Endothelial cell of umbilical vein (primary cell): ENCODE data around the gene ACVRL1. TPM values are rescaled to one million over a fixed set of nuclear protein-coding genes. Genes with fewer than 3 reads are reported as not detected.

Source experiments
- BruUV-seq: library from RNA; stranded (reverse); fragments of 400-500 nt; replicated peaks from 2 replicates; lab custom pipeline; 2021; lab: Mats Ljungman, UMichigan
- CTCF ChIA-PET: fragments of 300-600, 350-600 bp; sonication (Branson Sonifier 250); formaldehyde crosslinking; loops from one replicate; lab custom pipeline; 2021; ENCODE audit warnings: antibody characterized with exemption, inconsistent platforms; lab: Charles Lee
- POLR2A ChIA-PET: fragments of 300-600, 350-600 bp; sonication (Branson Sonifier 250); formaldehyde crosslinking; loops from one replicate; lab custom pipeline; 2021; ENCODE audit warnings: antibody characterized with exemption, inconsistent platforms; lab: Charles Lee
- DNase-seq: peaks from one replicate; pipeline ENCODE4 v3.0.0-alpha.2; 2011; ENCODE audit warnings: low read depth, low spot score
- FAIRE-seq: peaks from 2 replicates; lab custom pipeline; 2011; peaks lifted over from hg19 to GRCh38; lab: Jason Lieb, UNC
- H2AFZ ChIP-seq: 2 replicates; pipeline ENCODE4 v1.6.0; 2012; ENCODE audit warnings: low read depth, low read length, control low read depth, inconsistent platforms
- H3K27ac ChIP-seq: 2 replicates; pipeline ENCODE4 v1.5.1; 2011; ENCODE audit warnings: low read depth, mild to moderate bottlenecking, control low read depth, low read length, moderate library complexity; ENCODE audit not compliant: insufficient read depth
- H3K27me3 ChIP-seq, 2 experiments: 2 replicates each; pipeline versions ENCODE4 v1.6.0 to v1.6.1; 2011; ENCODE audit warnings: low read length in 2 of 2, mixed read lengths in 1 of 2; ENCODE audit not compliant: control insufficient read depth in 2 of 2, insufficient read depth in 2 of 2
- H3K36me3 ChIP-seq, 2 experiments: 2 replicates in 1 of 2; 3 replicates in 1 of 2; pipeline ENCODE4 v1.5.1; 2011; ENCODE audit warnings: low read length in 2 of 2, mild to moderate bottlenecking in 1 of 2, moderate library complexity in 1 of 2; ENCODE audit not compliant: control insufficient read depth in 2 of 2, insufficient read depth in 2 of 2; ENCODE audit errors: extremely low read depth in 1 of 2
- H3K4me1 ChIP-seq: 3 replicates; pipeline ENCODE4 v1.5.1; 2011; ENCODE audit warnings: mild to moderate bottlenecking, low read length; ENCODE audit not compliant: control insufficient read depth, insufficient read depth; ENCODE audit errors: extremely low read depth
- H3K4me2 ChIP-seq: 2 replicates; pipeline ENCODE4 v1.6.1; 2011; ENCODE audit warnings: low read length, control low read depth, mixed read lengths; ENCODE audit not compliant: insufficient read depth
- H3K4me3 ChIP-seq, 3 experiments: fragments of 200-600 bp in 1 of 3; sonication (generic), shearing (Covaris generic) in 1 of 3; replicated peaks in 1 of 3; 2 replicates each; pipeline ENCODE4 v1.5.1; 2011 to 2016; ENCODE audit warnings: control low read depth in 3 of 3, low read length in 3 of 3, mild to moderate bottlenecking in 2 of 3, inconsistent platforms in 1 of 3, low read depth in 1 of 3, moderate library complexity in 1 of 3; ENCODE audit not compliant: insufficient read depth in 1 of 3
- H3K79me2 ChIP-seq: 2 replicates; pipeline ENCODE4 v1.6.0; 2012; ENCODE audit warnings: low read length, inconsistent platforms; ENCODE audit not compliant: control insufficient read depth, insufficient read depth
- H3K9ac ChIP-seq: replicated peaks from 2 replicates; pipeline ENCODE3; 2011; ENCODE audit warnings: low read length, control low read depth; ENCODE audit not compliant: insufficient read depth; ENCODE audit errors: extremely low read depth
- H3K9me1 ChIP-seq: replicated peaks from 3 replicates; pipeline ENCODE4 v1.6.0; 2011; ENCODE audit warnings: mild to moderate bottlenecking, low read length; ENCODE audit not compliant: control insufficient read depth, insufficient read depth; ENCODE audit errors: extremely low read depth
- H3K9me3 ChIP-seq: replicated peaks from 2 replicates; pipeline ENCODE4 v1.5.1; 2012; ENCODE audit warnings: low read length, inconsistent platforms; ENCODE audit not compliant: control insufficient read depth, insufficient read depth
- H4K20me1 ChIP-seq: replicated peaks from 2 replicates; pipeline ENCODE3; 2011; ENCODE audit warnings: mild to moderate bottlenecking, low read length; ENCODE audit not compliant: control insufficient read depth, insufficient read depth; ENCODE audit errors: extremely low read depth
- EZH2 ChIP-seq: IDR thresholded peaks from 2 replicates; pipeline ENCODE4 v1.6.1; 2012; ENCODE audit warnings: borderline replicate concordance, low read depth, mild to moderate bottlenecking, moderate library complexity, low read length, inconsistent platforms; ENCODE audit not compliant: severe bottlenecking
- FOS ChIP-seq: IDR thresholded peaks from 2 replicates; pipeline ENCODE4 v1.6.1; 2011; ENCODE audit warnings: mild to moderate bottlenecking, low read length, moderate library complexity, borderline replicate concordance; ENCODE audit not compliant: insufficient read depth
- GATA2 ChIP-seq: IDR thresholded peaks from 2 replicates; pipeline ENCODE4 v1.7.0; 2011; ENCODE audit warnings: low read depth, mild to moderate bottlenecking, moderate library complexity, mixed read lengths, low read length; ENCODE audit not compliant: insufficient read length, insufficient read depth
- JUN ChIP-seq: IDR thresholded peaks from 2 replicates; pipeline ENCODE4 v1.6.1; 2011; ENCODE audit warnings: borderline replicate concordance, low read depth; ENCODE audit not compliant: insufficient read length, insufficient read depth
- MAX ChIP-seq: IDR thresholded peaks from 2 replicates; pipeline ENCODE4 v1.6.1; 2011; ENCODE audit not compliant: insufficient read depth, insufficient read length
- MYC ChIP-seq: IDR thresholded peaks from one replicate; pipeline ENCODE4 v1.6.1; 2011; ENCODE audit warnings: mild to moderate bottlenecking, low read depth, low read length
- POLR2A ChIP-seq: IDR thresholded peaks from 2 replicates; pipeline ENCODE4 v1.6.1; 2012; ENCODE audit warnings: low read depth, mild to moderate bottlenecking, control low read depth, low read length
- POLR2AphosphoS5 ChIP-seq: IDR thresholded peaks from 2 replicates; pipeline ENCODE4 v1.6.1; 2012; ENCODE audit warnings: low read depth, mild to moderate bottlenecking, control low read depth, low read length, moderate library complexity; ENCODE audit not compliant: insufficient read depth
- dilution Hi-C: fragments of 300-500 bp; cut with MboI; formaldehyde crosslinking; loops from one replicate; pipeline ENCODE4 v1.15.0; 2019; ENCODE audit warnings: low sequenced_read_pairs; ENCODE audit not compliant: extremely low pct_ligation_motif_present
- intact Hi-C: fragments of 100-400 bp; cut with micrococcal nuclease; formaldehyde crosslinking; loops from one replicate; pipeline ENCODE4 v1.10.0; 2022
- polyA plus RNA-seq, 4 experiments: library from polyadenylated mRNA; depleted of rRNA in 3 of 4; stranded (reverse) in 3 of 4; unstranded in 1 of 4; fragments of >200 nt; gene quantifications; 2 replicates each; pipeline versions ENCODE4 v1.2.1 to v1.2.3, GENCODE V29; 2011 to 2012; ENCODE audit warnings: missing spikeins in 1 of 4
- total RNA-seq: library from RNA; stranded (reverse); gene quantifications from 2 replicates; pipeline ENCODE4 v1.2.3, GENCODE V29; 2021
- TF ChIP-seq, protein P1 (sequence below), 2 donors: IDR thresholded peaks; 1 replicate in 1 of 2; 2 replicates in 1 of 2; pipeline ENCODE4 v1.5.1; 2011; ENCODE audit warnings: low read length in 2 of 2, mild to moderate bottlenecking in 2 of 2, moderate library complexity in 2 of 2, control low read depth in 1 of 2, inconsistent platforms in 1 of 2, low read depth in 1 of 2; ENCODE audit not compliant: insufficient read depth in 1 of 2; ENCODE audit errors: extremely low read depth in 1 of 2

ACVRL1 gene
- total and polyA plus RNA-seq, 2 donors (not counting 3 experiments of a cell fraction or from before 2014, with no cell fraction given): 355 to 404 TPM

- Histone ChIP-seq H3K9me1 (no peaks in the 10 kb centered on the region), H3K27me3 (peaks cover 0 to 4% of the 10 kb centered on the region in 2 experiments), H3K36me3 (no peaks in the 10 kb centered on the region), H3K9ac (no peak overlapping the region), H2AFZ (no peak overlapping the region), H3K4me1 (peaks cover 6% of the 10 kb centered on the region), H3K27ac (no peak overlapping the region), H3K4me3 (no peak overlapping the region), H3K9me3 (peaks cover 3% of the 10 kb centered on the region), H4K20me1 (no peaks in the 10 kb centered on the region), H3K79me2 (peaks cover 14% of the 10 kb centered on the region), H3K4me2 (no peak overlapping the region)
- BruUV-seq: no TSS peak
- dilution Hi-C loops (no loop called here), intact Hi-C loops (no loop called here)
- ChIA-PET CTCF (interaction anchor here (1.0 kb wide), 1 partner anchor 11 kb away, joined by 3 read pairs; no protein-coding TSS in a partner anchor), POLR2A (interaction anchor here (0.5 kb wide), 1 partner anchor 49 kb away, joined by 10 read pairs; no protein-coding TSS in a partner anchor)
- no peak for TF ChIP-seq MYC
- TF ChIP-seq GATA2: no peak
- TF ChIP-seq EZH2: no peak
- TF ChIP-seq, protein P1, sequence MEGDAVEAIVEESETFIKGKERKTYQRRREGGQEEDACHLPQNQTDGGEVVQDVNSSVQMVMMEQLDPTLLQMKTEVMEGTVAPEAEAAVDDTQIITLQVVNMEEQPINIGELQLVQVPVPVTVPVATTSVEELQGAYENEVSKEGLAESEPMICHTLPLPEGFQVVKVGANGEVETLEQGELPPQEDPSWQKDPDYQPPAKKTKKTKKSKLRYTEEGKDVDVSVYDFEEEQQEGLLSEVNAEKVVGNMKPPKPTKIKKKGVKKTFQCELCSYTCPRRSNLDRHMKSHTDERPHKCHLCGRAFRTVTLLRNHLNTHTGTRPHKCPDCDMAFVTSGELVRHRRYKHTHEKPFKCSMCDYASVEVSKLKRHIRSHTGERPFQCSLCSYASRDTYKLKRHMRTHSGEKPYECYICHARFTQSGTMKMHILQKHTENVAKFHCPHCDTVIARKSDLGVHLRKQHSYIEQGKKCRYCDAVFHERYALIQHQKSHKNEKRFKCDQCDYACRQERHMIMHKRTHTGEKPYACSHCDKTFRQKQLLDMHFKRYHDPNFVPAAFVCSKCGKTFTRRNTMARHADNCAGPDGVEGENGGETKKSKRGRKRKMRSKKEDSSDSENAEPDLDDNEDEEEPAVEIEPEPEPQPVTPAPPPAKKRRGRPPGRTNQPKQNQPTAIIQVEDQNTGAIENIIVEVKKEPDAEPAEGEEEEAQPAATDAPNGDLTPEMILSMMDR (IDR thresholded peaks at IDR 0.05; ENCODE audit: extremely low read depth in 1 of 2, insufficient read depth in 1 of 2, low read depth in 1 of 2, low read length in 2 of 2): no peak
- TF ChIP-seq POLR2A: no peak
- no peak for TF ChIP-seq JUN
- no peak for TF ChIP-seq POLR2AphosphoS5
- no peak for TF ChIP-seq FOS
- no peak for TF ChIP-seq MAX
- no peak for DNase-seq
- no peak for FAIRE-seq
Measured at GRCh38 chr12:51948066-51948465, 40.8 kb downstream of the ACVRL1 start.
